ENCODE results near the gene XKR7. TPM values are rescaled to one million over a fixed set of nuclear protein-coding genes. Genes with fewer than 3 reads are reported as not detected.
"Not testable (repeated sequence)": the region's sequence is repeated elsewhere in the genome, so short reads cannot be mapped to it uniquely, and the experiment has no call there.

The XKR7 gene
- total RNA-seq, 1 donor from 2014 or later: not detected

DNA sequence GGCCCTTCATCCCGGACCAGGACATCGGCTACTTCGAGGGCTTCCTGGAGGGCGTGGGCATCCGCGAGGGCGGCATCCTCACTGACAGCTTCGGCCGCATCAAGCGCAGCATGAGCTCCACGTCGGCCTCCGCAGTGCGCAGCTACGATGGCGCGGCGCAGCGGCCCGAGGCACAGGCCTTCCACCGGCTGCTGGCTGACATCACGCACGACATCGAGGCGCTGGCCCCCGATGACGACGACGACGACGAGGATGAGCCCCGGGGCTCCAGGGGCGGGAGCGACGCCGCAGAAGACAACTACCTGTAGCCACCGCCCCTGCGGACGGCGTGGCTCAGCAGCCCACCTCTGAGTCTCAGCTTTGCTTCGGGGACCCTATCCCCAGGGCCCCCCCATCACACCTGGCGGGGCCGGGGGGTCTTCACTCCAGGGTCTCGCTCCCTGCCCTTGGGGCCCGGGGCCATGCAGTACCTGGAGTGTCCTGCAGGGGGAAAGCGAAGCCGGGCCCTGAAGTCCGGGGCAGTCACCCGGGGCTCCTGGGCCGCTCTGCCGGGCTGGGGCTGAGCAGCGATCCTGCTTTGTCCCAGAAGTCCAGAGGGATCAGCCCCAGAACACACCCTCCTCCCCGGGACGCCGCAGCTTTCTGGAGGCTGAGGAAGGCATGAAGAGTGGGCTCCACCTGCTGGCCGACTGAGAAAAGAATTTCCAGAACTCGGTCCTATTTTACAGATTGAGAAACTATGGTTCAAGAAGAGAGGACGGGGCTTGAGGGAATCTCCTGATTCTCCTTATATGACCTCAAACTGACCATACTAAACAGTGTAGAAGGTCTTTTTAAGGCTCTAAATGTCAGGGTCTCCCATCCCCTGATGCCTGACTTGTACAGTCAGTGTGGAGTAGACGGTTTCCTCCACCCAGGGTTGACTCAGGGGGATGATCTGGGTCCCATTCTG, 63.3 kb downstream of the XKR7 start:
- ATAC-seq (peak; percentile 93), DNase-seq (ENCODE audit: low spot score) (peak; percentile 87)
- intact Hi-C loops (cut with DNase I): loop anchor here (10.0 kb wide), 1 partner anchor 176 kb away; no protein-coding TSS in a partner anchor

GRCh38 chr20:32033316-32033715, 65.4 kb downstream of the XKR7 start:
- no peak for DNase-seq (ENCODE audit: low spot score)
- intact Hi-C loops (cut with DNase I): loop anchor here (10.0 kb wide), 1 partner anchor 179 kb away; no protein-coding TSS in a partner anchor
- no peak for ATAC-seq

- ATAC-seq; DNase-seq (ENCODE audit: low spot score): not testable (repeated sequence)
- intact Hi-C loops (cut with DNase I): loop anchor here (10.0 kb wide), 1 partner anchor 179 kb away; no protein-coding TSS in a partner anchor
Measured at GRCh38 chr20:32033721-32034120, 65.8 kb downstream of the XKR7 start.

DNA sequence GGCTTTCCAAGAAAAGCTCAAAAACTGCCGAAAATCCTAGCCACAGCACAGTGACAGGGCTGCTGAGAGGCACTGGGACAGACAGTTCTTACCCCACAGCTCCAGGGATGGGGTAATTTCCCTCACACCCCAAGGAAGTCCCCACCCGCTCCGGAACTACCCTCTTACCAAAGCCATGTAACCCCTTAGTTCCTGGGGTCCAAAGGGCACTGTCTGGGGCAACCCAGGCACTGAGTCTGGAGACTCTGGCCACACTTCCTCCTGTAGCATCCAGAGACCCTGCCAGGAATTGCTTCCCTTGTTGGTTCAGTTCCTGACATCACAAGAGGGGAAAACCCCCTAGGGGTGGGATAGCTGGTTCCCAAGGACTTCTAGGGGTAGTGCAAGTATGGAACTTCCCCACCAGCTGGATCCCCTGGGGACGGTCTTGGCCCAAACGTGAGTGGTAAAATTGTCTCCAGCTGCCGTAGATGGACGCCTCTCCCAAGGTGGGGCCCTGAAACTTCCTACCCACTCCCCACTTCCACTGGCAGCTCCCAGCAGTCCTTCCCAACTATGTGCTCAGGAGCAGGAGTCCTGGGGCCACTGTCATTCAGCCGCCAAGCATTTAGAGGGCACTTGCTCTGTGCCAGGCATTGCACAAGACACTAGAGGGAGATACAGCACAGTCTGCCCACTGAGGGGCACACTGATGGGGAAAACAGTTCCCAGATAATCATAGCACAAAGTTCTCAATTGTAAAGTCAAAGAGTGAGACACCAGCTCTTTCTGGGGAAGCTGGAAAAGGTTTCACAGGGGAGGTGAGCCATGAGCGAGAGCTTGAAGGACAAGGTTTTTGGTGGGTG, 66.9 kb downstream of the XKR7 start:
- ATAC-seq (no peak), DNase-seq (ENCODE audit: low spot score) (no peak)
- intact Hi-C loops (cut with DNase I): loop anchor here (10.0 kb wide), 1 partner anchor 180 kb away; no protein-coding TSS in a partner anchor

- intact Hi-C loops (cut with DNase I): loop anchor here (10.0 kb wide), 1 partner anchor 181 kb away; no protein-coding TSS in a partner anchor
Measured at GRCh38 chr20:32035426-32035779, 67.5 kb downstream of the XKR7 start.

DNA sequence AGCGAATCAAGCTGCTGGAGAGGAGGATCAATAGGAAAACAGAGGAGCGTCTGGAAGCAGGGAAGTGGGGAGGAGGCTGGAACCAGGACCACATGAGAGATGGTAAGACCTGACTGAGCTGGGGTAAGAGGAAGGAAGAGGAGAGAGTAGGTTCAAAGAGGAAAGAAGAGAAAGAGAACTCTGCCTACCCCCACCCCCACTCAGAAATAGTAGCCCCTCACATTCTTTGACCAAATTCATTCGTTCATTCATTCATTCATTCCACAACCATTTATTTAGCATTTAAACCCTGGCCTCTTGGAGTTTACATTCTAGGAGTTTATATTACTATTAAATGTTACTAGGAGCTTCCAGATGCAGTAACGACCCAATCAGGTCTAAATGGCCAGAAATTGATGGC, 68.3 kb downstream of the XKR7 start:
- no peak for DNase-seq (ENCODE audit: low spot score)
- no peak for ATAC-seq
- intact Hi-C loops (cut with DNase I): loop anchor here (10.0 kb wide), 1 partner anchor 181 kb away; no protein-coding TSS in a partner anchor

More at GRCh38 chr20:32035426-32035779, 67.5 kb downstream of the XKR7 start:
- DNase-seq (ENCODE audit: low spot score) (no peak), ATAC-seq (no peak)

DNA sequence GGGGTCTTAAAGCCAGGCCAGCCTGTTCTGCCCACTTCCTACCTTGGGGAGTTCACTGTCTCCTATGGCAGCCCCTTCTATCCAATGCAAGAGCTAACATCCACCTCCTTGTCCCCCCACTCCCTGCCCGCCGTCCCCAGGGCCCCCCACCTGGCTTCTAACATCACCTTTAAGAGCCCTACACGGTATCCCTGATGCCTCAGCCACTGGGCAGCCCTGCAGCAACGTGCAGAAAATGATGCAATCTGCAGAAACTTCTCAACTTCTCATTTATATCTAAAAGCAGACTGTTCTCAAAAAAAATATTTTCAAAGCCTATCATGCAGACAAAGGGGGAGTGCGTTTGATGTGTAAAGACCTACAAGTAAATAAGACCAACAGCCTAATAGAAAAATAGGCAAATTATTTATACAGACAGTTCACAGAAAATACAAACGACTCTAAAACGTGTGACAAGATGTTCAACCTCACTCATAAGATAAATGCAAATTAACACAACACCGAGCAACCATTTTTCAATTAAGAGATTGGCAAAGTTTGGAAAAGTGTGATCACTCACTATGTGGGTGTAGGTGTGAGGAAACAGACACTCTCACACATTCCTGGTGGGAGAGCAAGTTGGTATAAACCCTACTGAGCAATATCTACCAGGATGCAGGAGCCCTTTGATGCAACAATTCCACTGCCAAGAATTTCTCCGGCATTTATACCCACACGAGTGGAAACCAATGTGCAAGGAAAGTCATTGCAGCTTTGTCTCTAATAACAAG, 69.0 kb downstream of the XKR7 start:
- ATAC-seq (no peak), DNase-seq (ENCODE audit: low spot score) (no peak)
- intact Hi-C loops (cut with DNase I): loop anchor here (10.0 kb wide), 1 partner anchor 182 kb away; no protein-coding TSS in a partner anchor

GRCh38 chr20:32037929-32038328, 70.0 kb downstream of the XKR7 start:
- DNase-seq (ENCODE audit: low spot score) (no peak), ATAC-seq (no peak)
- intact Hi-C loops (cut with DNase I): loop anchor here (10.0 kb wide), 1 partner anchor 183 kb away; no protein-coding TSS in a partner anchor

DNA sequence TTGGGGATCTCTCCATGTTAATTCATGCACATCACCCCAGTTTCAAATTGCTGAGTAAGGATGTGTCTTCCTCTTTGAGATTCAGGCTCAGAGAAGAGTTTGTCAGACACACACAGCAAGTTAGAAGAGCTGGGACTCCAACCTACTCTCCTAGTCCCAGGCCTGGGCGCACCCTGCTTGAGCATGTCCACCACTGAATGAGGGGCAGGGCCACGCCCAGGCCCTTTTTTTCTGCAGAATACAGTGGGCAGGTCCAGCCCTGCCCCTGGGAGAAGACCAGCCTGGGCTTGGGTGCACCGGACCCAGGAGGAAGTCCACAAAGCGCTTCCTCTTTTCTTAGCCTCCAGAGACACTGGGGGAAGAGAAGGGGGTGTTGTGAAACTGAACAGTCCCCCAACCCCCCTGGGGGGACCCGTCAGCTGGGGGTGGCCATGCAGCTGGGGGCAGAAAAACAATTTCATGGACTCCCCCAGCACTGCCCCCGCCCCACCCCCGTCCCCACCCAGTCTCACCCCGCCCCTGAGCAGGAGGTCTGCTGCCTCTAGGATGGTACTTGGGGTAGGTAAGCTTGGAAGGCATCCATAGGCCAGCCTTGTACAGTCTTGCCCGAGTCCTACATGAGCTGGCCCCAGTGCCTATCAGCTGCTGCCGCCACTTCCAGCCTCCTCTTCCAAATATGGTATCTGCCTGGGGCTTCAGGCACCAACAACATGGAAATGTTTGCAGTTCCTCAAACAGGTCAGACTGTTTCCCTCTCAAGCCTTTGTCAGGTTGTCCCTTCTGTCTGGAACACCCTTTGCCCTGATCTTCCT, 72.4 kb downstream of the XKR7 start:
- intact Hi-C loops (cut with DNase I): no loop called here
- DNase-seq (ENCODE audit: low spot score) (no peak), ATAC-seq (peak; percentile 87)

DNA sequence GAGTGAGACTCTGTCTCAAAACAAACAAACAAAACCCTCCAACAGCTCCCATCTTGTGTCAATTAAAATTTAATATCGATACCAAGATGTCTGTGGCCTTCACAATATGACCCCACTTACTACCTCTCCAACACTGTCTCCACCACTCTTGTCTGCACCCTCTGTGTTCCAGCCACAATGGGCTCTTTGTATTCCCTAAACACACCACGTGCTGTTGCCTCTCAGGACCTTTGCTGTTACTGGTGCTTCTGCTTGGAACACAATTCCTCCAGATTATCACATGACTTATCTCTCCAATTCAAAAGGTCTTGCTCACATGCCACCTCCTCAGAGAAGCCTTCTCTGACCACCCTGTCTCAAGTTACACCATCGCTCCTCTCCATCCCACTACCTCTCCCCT, 78.0 kb downstream of the XKR7 start:
- ATAC-seq: no peak
- intact Hi-C loops (cut with DNase I): no loop called here
- DNase-seq (ENCODE audit: low spot score): no peak

DNA sequence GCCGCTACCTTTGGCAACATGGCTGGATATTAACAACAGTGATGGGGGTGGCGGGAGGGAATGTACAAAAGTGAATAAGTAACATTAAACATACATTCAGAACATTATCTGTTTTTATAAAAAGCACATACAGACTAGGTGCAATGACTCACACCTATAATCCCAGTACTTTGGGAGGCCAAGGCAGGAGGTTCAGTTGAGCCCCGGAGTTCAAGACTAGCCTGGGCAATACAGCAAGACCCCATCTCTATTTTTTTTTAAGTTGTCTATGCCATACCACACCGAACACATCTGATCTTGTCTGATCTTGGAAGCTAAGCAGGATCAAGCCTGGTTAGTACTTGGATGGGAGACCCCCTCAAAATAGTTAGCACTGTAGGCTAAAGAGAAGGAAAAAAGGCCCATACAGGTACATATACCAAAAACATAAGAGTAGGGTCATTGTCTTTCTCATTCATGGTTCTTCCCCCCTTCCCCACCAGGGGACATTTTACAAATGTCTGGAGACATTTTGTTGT, 82.4 kb downstream of the XKR7 start:
- DNase-seq (ENCODE audit: low spot score) (no peak), ATAC-seq (no peak)
- intact Hi-C loops (cut with DNase I): no loop called here

GRCh38 chr20:32050851-32051556, 83.1 kb downstream of the XKR7 start:
- DNase-seq (ENCODE audit: low spot score) (peak; percentile 72), ATAC-seq (peak; percentile 81)
- intact Hi-C loops (cut with DNase I): no loop called here

- ATAC-seq (no peak), DNase-seq (ENCODE audit: low spot score) (no peak)
- intact Hi-C loops (cut with DNase I): no loop called here
Measured at GRCh38 chr20:32051720-32052089, 83.8 kb downstream of the XKR7 start.

DNA sequence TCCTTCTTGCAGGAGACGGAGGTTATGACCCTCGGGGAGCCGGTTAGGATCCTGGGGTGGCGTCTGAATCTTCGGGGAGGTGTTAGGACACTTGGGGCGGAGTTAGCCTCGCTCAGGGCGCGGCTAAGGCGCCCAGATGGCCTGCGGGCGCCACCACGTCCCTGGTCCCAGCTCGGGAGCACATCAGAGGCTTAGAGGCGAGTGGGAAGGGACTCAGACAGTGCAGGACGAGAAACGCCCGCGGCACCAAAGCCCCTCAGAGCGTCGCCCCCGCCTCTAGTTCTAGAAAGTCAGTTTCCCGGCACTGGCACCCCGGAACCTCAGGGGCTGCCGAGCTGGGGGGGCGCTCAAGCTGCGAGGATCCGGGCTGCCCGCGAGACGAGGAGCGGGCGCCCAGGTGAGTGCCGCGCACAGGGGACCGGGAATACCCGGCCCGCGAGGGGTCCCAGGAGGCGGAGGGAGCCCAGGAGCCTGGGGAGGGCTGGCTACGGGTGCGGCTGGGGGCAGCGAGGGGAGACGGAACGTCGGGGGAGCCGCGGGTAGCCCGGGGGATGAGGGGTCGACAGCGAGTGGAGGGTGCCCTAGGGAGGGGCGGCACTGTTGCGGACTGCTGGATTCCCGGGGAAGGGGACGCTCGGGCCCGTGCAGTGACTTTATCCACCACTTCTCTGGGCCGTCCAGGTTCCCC, 84.3 kb downstream of the XKR7 start, which contains the start of gene HCK:
HCK (plus strand) TSS at position 153 of the 688 bp plus-strand sequence.
- DNase-seq (ENCODE audit: low spot score): peak; percentile 59
- peak; percentile 78 for ATAC-seq
- intact Hi-C loops (cut with DNase I): no loop called here

DNA sequence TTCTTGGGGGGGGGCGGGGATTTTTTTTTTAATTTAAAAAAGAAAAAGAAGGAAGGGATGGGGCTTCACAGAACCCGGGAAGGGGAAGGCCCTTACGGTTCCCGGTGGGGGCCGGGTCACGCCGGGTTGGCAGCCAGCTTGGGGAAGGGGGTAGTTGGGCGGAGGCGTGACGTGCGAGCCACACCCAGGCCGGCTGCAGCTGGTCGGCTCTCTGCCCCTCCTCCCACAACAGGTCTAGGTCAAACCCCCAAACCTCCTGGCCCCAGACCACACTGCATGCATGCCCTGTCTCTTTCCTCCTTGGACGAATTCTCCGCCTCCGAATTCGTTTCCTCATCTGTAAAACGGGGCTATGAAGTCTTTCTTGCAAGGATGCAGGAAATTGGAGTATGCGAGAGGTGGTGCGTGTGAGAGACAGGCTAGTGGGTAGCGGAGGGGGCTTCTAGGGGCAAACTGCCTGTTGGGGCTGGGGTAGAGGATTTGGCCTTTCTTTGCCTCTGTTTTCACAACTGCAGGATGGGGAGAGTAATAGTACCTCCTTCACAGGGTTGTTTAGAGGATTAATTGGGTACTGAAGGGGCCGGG, 84.9 kb downstream of the XKR7 start:
- DNase-seq (ENCODE audit: low spot score) (peak; percentile 74), ATAC-seq (peak; percentile 76)
- intact Hi-C loops (cut with DNase I): no loop called here

All from sciatic nerve (tissue), 2 donors.